ENCODE data around the gene KSR1. TPM values are rescaled to one million over a fixed set of nuclear protein-coding genes. Genes with fewer than 3 reads are reported as not detected.
A peak's percentile ranks its signal among the peaks of the same experiment; 100 is the strongest.
"Not testable (repeated sequence)": the region's sequence is repeated elsewhere in the genome, so short reads cannot be mapped to it uniquely, and the experiment has no call there.

Gene KSR1
- total RNA-seq, 6 donors from 2014 or later, result 23.0 to 94.3 (median 60.9) TPM

DNA sequence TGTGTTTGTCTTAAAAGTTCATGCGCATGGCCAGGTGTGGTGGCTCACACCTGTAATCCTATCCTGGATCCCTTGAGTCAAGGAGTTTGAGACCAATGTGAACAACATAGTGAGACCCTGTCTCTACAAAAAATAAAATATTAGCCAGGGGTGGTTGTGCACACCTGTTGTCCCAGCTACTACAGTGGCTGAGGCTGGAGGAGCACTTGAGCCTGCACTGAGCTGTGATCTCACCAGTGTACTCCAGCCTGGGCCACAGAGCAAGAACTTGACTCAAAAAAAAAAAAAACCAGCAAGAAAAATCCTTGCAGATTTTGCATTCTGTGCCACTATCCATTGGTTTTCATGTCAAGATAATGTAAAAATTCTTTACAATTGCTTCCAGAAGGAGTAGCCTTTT, 8.2 kb downstream of the KSR1 start:
- 93 to 100% methylated on average over 1 of the region's 1 CpG for WGBS, 2 donors
- ATAC-seq (ENCODE audit: low FRiP score in 2 of 2), result no peak
- no peak overlapping the region for H3K27ac ChIP-seq
- DNase-seq, result no peak
- H3K4me1 ChIP-seq, result peaks cover 7 to 48% (median 24%) of the 10 kb centered on the region in 4 donors
- H3K4me3 ChIP-seq, result no peak overlapping the region
- H3K36me3 ChIP-seq, result no peaks in the 10 kb centered on the region
- no peaks in the 10 kb centered on the region for H3K9me3 ChIP-seq
- H3K27me3 ChIP-seq, result no peaks in the 10 kb centered on the region
- no peak for TF ChIP-seq POLR2AphosphoS5 (IDR thresholded peaks at IDR 0.05)
- TF ChIP-seq POLR2A (IDR thresholded peaks at IDR 0.05), result no peak
- no peak for TF ChIP-seq CTCF (IDR thresholded peaks at IDR 0.05)
- TF ChIP-seq EP300 (IDR thresholded peaks at IDR 0.05), result no peak

DNA sequence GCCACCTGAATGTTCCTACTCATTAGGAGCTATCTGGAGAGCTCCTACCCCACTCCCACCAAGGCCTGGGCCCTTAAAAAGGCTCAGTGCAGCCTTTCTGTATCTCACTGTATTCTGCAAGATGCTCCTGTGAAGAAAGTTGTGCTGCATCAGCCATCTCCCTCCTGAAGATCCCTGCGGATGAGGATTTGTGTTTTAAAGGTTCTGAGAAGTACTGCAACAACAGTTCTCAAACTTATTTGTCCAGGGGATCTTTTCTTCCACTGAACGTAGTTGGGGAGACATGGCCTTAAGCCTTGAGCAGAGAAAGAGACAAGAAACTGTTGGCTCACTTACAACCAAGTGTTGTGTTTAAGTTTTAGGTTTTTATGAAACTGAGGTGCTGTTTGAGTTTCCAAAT, 9.6 kb downstream of the KSR1 start:
- H3K36me3 ChIP-seq; H3K4me3 ChIP-seq; ATAC-seq (ENCODE audit: low FRiP score in 2 of 2); DNase-seq; H3K27me3 ChIP-seq; H3K9me3 ChIP-seq: not testable (repeated sequence)
- 81 to 88% methylated on average over 2 of the region's 2 CpGs for WGBS, 2 donors
- Histone ChIP-seq H3K27ac (peak overlapping the region in 2 of 4 donors; percentile 47 to 68), H3K4me1 (peaks cover 7 to 39% (median 21%) of the 10 kb centered on the region in 4 donors)

DNA sequence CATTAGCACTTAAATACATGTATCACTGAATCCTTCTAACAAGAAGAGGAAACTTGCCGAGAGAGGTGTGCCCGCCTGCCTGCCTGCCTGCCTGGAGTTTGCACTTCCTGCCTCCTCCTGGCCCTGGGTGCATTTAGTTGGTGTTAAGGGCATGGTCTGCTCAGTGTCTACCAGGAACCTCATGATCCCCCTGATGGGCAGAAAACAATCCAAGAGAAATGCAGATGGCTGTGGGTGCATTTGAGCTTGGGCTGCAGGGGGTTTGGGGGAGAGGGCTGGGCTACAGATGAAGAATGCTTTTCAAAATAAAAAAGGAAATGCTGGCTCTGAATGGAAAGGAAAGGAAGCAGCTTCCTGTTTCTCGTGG, 10.1 kb downstream of the KSR1 start:
- DNase-seq, result no peak
- Histone ChIP-seq H3K27me3 (no peaks in the 10 kb centered on the region), H3K27ac (peak overlapping the region in 3 of 4 donors; percentile 8 to 68 (median 47)), H3K36me3 (no peaks in the 10 kb centered on the region), H3K9me3 (no peaks in the 10 kb centered on the region), H3K4me1 (peaks cover 8 to 36% (median 20%) of the 10 kb centered on the region in 4 donors), H3K4me3 (no peak overlapping the region)
- TF ChIP-seq POLR2A (IDR thresholded peaks at IDR 0.05), result no peak
- TF ChIP-seq EP300 (IDR thresholded peaks at IDR 0.05), result no peak
- TF ChIP-seq POLR2AphosphoS5 (IDR thresholded peaks at IDR 0.05), result no peak
- TF ChIP-seq CTCF (IDR thresholded peaks at IDR 0.05), result no peak
- peak in 1 of 2 donors; percentile 21 for ATAC-seq (ENCODE audit: low FRiP score in 2 of 2)
- WGBS, 2 donors, result 38 to 41% methylated on average over 3 of the region's 3 CpGs

GRCh38 chr17:27466743-27467375, 10.6 kb downstream of the KSR1 start:
- TF ChIP-seq EP300 (IDR thresholded peaks at IDR 0.05), result no peak
- no peak for TF ChIP-seq CTCF (IDR thresholded peaks at IDR 0.05)
- TF ChIP-seq POLR2A (IDR thresholded peaks at IDR 0.05), result no peak
- TF ChIP-seq POLR2AphosphoS5 (IDR thresholded peaks at IDR 0.05), result no peak
- WGBS, 2 donors, result 44 to 50% methylated on average over 13 of the region's 13 CpGs
- Histone ChIP-seq H3K4me3 (no peak overlapping the region), H3K27me3 (no peaks in the 10 kb centered on the region), H3K4me1 (peaks cover 8 to 36% (median 17%) of the 10 kb centered on the region in 4 donors), H3K9me3 (no peaks in the 10 kb centered on the region), H3K27ac (peak overlapping the region in 3 of 4 donors; percentile 8 to 68 (median 47)), H3K36me3 (no peaks in the 10 kb centered on the region)
- peak; percentile 37 to 75 for DNase-seq
- ATAC-seq (ENCODE audit: low FRiP score in 2 of 2), result peak in 1 of 2 donors; percentile 58

DNA sequence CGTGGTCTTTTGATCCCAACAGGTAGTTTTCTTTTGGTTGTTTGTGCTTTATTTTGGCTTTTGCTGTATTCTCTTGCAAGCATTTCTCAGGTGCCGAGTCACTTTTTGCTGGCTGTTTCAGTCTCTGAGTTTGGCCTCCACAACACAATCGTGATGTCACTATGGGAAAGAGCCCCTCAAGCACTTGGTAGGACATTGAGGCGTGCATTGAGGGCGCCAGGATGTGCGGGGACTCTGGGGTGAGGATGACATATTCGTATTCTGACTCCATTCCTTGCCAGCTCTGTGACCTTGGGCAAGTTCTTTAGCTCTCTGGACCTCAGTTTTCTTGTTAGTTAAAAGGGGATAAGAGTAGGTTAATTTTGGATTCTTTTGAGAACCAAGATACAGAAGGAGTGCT, 13.0 kb downstream of the KSR1 start:
- H3K9me3 ChIP-seq, result no peaks in the 10 kb centered on the region
- ATAC-seq (ENCODE audit: low FRiP score in 2 of 2), result no peak
- H3K27me3 ChIP-seq, result no peaks in the 10 kb centered on the region
- DNase-seq, result no peak
- no peak overlapping the region for H3K4me3 ChIP-seq
- TF ChIP-seq CTCF (IDR thresholded peaks at IDR 0.05) (no peak), POLR2AphosphoS5 (IDR thresholded peaks at IDR 0.05) (no peak)
- 81 to 86% methylated on average over 7 of the region's 7 CpGs for WGBS, 2 donors
- H3K4me1 ChIP-seq, result peaks cover 21 to 49% (median 25%) of the 10 kb centered on the region in 4 donors
- no peak overlapping the region for H3K27ac ChIP-seq
- no peaks in the 10 kb centered on the region for H3K36me3 ChIP-seq

Data from upper lobe of left lung (tissue), 6 donors.